Suprapubic skin (tissue), 3 donors: ENCODE data around the gene STK38L.

Source experiments
- EP300 ChIP-seq: sonication (generic); formaldehyde crosslinking; IDR thresholded peaks from one replicate; pipeline ENCODE4 v1.6.1; 2017; ENCODE audit warnings: antibody characterized with exemption
- TF ChIP-seq, protein P1 (sequence below), 2 donors: fragments of 200-600 bp in 1 of 2; fragments of 450-650 bp in 1 of 2; sonication (generic) in 1 of 2; IDR thresholded peaks; one replicate each; pipeline ENCODE4 v1.5.1; 2016 to 2019; ENCODE audit warnings: antibody characterized with exemption in 2 of 2, mild to moderate bottlenecking in 1 of 2, moderate library complexity in 1 of 2

DNA sequence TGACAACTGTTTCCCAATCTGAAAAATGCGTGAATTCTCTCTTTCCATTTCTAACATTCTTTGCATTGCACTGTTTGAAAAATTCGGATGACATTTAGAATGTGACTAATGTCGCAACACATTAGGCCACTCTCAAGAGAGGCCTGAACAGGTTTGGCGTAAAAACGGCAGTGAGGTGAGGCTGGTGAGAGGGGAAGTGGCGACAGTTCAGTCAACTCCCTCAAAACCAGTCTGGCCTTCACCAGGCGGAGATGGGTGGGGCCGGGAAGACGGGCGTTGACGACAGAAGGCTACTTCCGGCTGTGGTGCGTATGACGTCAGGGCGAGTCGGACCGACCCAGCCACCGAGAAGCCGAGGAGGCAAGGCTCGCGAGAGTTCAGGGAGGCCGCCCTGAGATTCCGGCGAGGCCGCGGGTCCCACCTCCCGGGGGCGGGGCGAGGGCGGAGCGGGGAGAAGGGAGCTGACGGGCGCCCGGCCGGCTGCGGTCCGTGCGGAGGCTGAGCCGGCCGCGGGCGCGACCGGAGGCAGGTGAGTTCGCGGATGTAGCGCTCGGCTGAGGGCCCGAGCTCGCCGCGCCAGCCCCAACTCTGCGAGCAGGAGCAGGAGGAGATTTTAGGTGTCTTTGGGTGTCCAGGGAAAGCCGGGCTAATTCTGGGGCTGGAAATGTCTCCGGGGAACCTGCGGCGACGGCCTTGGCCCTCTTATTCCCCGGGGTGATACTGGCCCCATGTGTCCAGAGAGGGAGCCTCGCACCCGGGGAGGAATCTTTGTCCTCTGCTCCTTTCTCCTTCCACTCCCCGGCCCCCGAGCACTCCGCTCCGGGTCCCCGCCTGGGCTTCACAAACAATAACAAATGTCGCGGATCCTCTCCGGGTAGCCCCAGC lies at the start of gene STK38L:
- TF ChIP-seq, protein P1, sequence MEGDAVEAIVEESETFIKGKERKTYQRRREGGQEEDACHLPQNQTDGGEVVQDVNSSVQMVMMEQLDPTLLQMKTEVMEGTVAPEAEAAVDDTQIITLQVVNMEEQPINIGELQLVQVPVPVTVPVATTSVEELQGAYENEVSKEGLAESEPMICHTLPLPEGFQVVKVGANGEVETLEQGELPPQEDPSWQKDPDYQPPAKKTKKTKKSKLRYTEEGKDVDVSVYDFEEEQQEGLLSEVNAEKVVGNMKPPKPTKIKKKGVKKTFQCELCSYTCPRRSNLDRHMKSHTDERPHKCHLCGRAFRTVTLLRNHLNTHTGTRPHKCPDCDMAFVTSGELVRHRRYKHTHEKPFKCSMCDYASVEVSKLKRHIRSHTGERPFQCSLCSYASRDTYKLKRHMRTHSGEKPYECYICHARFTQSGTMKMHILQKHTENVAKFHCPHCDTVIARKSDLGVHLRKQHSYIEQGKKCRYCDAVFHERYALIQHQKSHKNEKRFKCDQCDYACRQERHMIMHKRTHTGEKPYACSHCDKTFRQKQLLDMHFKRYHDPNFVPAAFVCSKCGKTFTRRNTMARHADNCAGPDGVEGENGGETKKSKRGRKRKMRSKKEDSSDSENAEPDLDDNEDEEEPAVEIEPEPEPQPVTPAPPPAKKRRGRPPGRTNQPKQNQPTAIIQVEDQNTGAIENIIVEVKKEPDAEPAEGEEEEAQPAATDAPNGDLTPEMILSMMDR (IDR thresholded peaks at IDR 0.05) = no peak
- TF ChIP-seq EP300 = no peak
